Endothelial cell of umbilical vein (primary cell): Measurements from ENCODE around the gene HDAC1. TPM values are rescaled to one million over a fixed set of nuclear protein-coding genes. Genes with fewer than 3 reads are reported as not detected.

Experiments used
- Bru-seq: library from RNA; stranded (reverse); fragments of 400-500 nt; gene quantifications from one replicate; lab custom pipeline; 2021; lab: Mats Ljungman, UMichigan
- BruChase-seq, 2 experiments: library from RNA; stranded (reverse); fragments of 400-500 nt; gene quantifications; one replicate each; lab custom pipeline; 2021; lab: Mats Ljungman, UMichigan
- BruUV-seq: library from RNA; stranded (reverse); fragments of 400-500 nt; replicated peaks from 2 replicates; lab custom pipeline; 2021; lab: Mats Ljungman, UMichigan
- CTCF ChIA-PET: fragments of 300-600, 350-600 bp; sonication (Branson Sonifier 250); formaldehyde crosslinking; loops from one replicate; lab custom pipeline; 2021; ENCODE audit warnings: antibody characterized with exemption, inconsistent platforms; lab: Charles Lee
- POLR2A ChIA-PET: fragments of 300-600, 350-600 bp; sonication (Branson Sonifier 250); formaldehyde crosslinking; loops from one replicate; lab custom pipeline; 2021; ENCODE audit warnings: antibody characterized with exemption, inconsistent platforms; lab: Charles Lee
- DNase-seq: peaks from one replicate; pipeline ENCODE4 v3.0.0-alpha.2; 2011; ENCODE audit warnings: low read depth, low spot score
- FAIRE-seq: peaks from 2 replicates; lab custom pipeline; 2011; peaks lifted over from hg19 to GRCh38; lab: Jason Lieb, UNC
- H2AFZ ChIP-seq: 2 replicates; pipeline ENCODE4 v1.6.0; 2012; ENCODE audit warnings: low read depth, low read length, control low read depth, inconsistent platforms
- H3K27ac ChIP-seq: 2 replicates; pipeline ENCODE4 v1.5.1; 2011; ENCODE audit warnings: low read depth, mild to moderate bottlenecking, control low read depth, low read length, moderate library complexity; ENCODE audit not compliant: insufficient read depth
- H3K27me3 ChIP-seq, 2 experiments: 2 replicates each; pipeline versions ENCODE4 v1.6.0 to v1.6.1; 2011; ENCODE audit warnings: low read length in 2 of 2, mixed read lengths in 1 of 2; ENCODE audit not compliant: control insufficient read depth in 2 of 2, insufficient read depth in 2 of 2
- H3K36me3 ChIP-seq, 2 experiments: 2 replicates in 1 of 2; 3 replicates in 1 of 2; pipeline ENCODE4 v1.5.1; 2011; ENCODE audit warnings: low read length in 2 of 2, mild to moderate bottlenecking in 1 of 2, moderate library complexity in 1 of 2; ENCODE audit not compliant: control insufficient read depth in 2 of 2, insufficient read depth in 2 of 2; ENCODE audit errors: extremely low read depth in 1 of 2
- H3K4me1 ChIP-seq: 3 replicates; pipeline ENCODE4 v1.5.1; 2011; ENCODE audit warnings: mild to moderate bottlenecking, low read length; ENCODE audit not compliant: control insufficient read depth, insufficient read depth; ENCODE audit errors: extremely low read depth
- H3K4me2 ChIP-seq: 2 replicates; pipeline ENCODE4 v1.6.1; 2011; ENCODE audit warnings: low read length, control low read depth, mixed read lengths; ENCODE audit not compliant: insufficient read depth
- H3K4me3 ChIP-seq, 3 experiments: fragments of 200-600 bp in 1 of 3; sonication (generic), shearing (Covaris generic) in 1 of 3; replicated peaks in 1 of 3; 2 replicates each; pipeline ENCODE4 v1.5.1; 2011 to 2016; ENCODE audit warnings: control low read depth in 3 of 3, low read length in 3 of 3, mild to moderate bottlenecking in 2 of 3, inconsistent platforms in 1 of 3, low read depth in 1 of 3, moderate library complexity in 1 of 3; ENCODE audit not compliant: insufficient read depth in 1 of 3
- H3K79me2 ChIP-seq: 2 replicates; pipeline ENCODE4 v1.6.0; 2012; ENCODE audit warnings: low read length, inconsistent platforms; ENCODE audit not compliant: control insufficient read depth, insufficient read depth
- H3K9ac ChIP-seq: replicated peaks from 2 replicates; pipeline ENCODE3; 2011; ENCODE audit warnings: low read length, control low read depth; ENCODE audit not compliant: insufficient read depth; ENCODE audit errors: extremely low read depth
- H3K9me1 ChIP-seq: replicated peaks from 3 replicates; pipeline ENCODE4 v1.6.0; 2011; ENCODE audit warnings: mild to moderate bottlenecking, low read length; ENCODE audit not compliant: control insufficient read depth, insufficient read depth; ENCODE audit errors: extremely low read depth
- H3K9me3 ChIP-seq: replicated peaks from 2 replicates; pipeline ENCODE4 v1.5.1; 2012; ENCODE audit warnings: low read length, inconsistent platforms; ENCODE audit not compliant: control insufficient read depth, insufficient read depth
- H4K20me1 ChIP-seq: replicated peaks from 2 replicates; pipeline ENCODE3; 2011; ENCODE audit warnings: mild to moderate bottlenecking, low read length; ENCODE audit not compliant: control insufficient read depth, insufficient read depth; ENCODE audit errors: extremely low read depth
- CTCF ChIP-seq, 2 donors: IDR thresholded peaks; 1 replicate in 1 of 2; 2 replicates in 1 of 2; pipeline ENCODE4 v1.5.1; 2011; ENCODE audit warnings: low read length in 2 of 2, mild to moderate bottlenecking in 2 of 2, moderate library complexity in 2 of 2, control low read depth in 1 of 2, inconsistent platforms in 1 of 2, low read depth in 1 of 2; ENCODE audit not compliant: insufficient read depth in 1 of 2; ENCODE audit errors: extremely low read depth in 1 of 2
- EZH2 ChIP-seq: IDR thresholded peaks from 2 replicates; pipeline ENCODE4 v1.6.1; 2012; ENCODE audit warnings: borderline replicate concordance, low read depth, mild to moderate bottlenecking, moderate library complexity, low read length, inconsistent platforms; ENCODE audit not compliant: severe bottlenecking
- FOS ChIP-seq: IDR thresholded peaks from 2 replicates; pipeline ENCODE4 v1.6.1; 2011; ENCODE audit warnings: mild to moderate bottlenecking, low read length, moderate library complexity, borderline replicate concordance; ENCODE audit not compliant: insufficient read depth
- GATA2 ChIP-seq: IDR thresholded peaks from 2 replicates; pipeline ENCODE4 v1.7.0; 2011; ENCODE audit warnings: low read depth, mild to moderate bottlenecking, moderate library complexity, mixed read lengths, low read length; ENCODE audit not compliant: insufficient read length, insufficient read depth
- JUN ChIP-seq: IDR thresholded peaks from 2 replicates; pipeline ENCODE4 v1.6.1; 2011; ENCODE audit warnings: borderline replicate concordance, low read depth; ENCODE audit not compliant: insufficient read length, insufficient read depth
- MYC ChIP-seq: IDR thresholded peaks from one replicate; pipeline ENCODE4 v1.6.1; 2011; ENCODE audit warnings: mild to moderate bottlenecking, low read depth, low read length
- POLR2A ChIP-seq: IDR thresholded peaks from 2 replicates; pipeline ENCODE4 v1.6.1; 2012; ENCODE audit warnings: low read depth, mild to moderate bottlenecking, control low read depth, low read length
- POLR2AphosphoS5 ChIP-seq: IDR thresholded peaks from 2 replicates; pipeline ENCODE4 v1.6.1; 2012; ENCODE audit warnings: low read depth, mild to moderate bottlenecking, control low read depth, low read length, moderate library complexity; ENCODE audit not compliant: insufficient read depth
- dilution Hi-C: fragments of 300-500 bp; cut with MboI; formaldehyde crosslinking; loops from one replicate; pipeline ENCODE4 v1.15.0; 2019; ENCODE audit warnings: low sequenced_read_pairs; ENCODE audit not compliant: extremely low pct_ligation_motif_present
- intact Hi-C: fragments of 100-400 bp; cut with micrococcal nuclease; formaldehyde crosslinking; loops from one replicate; pipeline ENCODE4 v1.10.0; 2022
- long read RNA-seq: library from polyadenylated mRNA; stranded (forward); transcript quantifications from one replicate; pipeline ENCODE4 v2.0.0, GENCODE V29; 2021
- polyA minus RNA-seq, 3 experiments: library from RNA; depleted of rRNA, polyadenylated mRNA; stranded (reverse); fragments of >200 nt; gene quantifications; 1 replicate in 1 of 3; 2 replicates in 2 of 3; pipeline ENCODE4 v1.2.3, GENCODE V29; 2011
- polyA plus RNA-seq, 4 experiments: library from polyadenylated mRNA; depleted of rRNA in 3 of 4; stranded (reverse) in 3 of 4; unstranded in 1 of 4; fragments of >200 nt; gene quantifications; 2 replicates each; pipeline versions ENCODE4 v1.2.1 to v1.2.3, GENCODE V29; 2011 to 2012; ENCODE audit warnings: missing spikeins in 1 of 4
- total RNA-seq: library from RNA; stranded (reverse); gene quantifications from 2 replicates; pipeline ENCODE4 v1.2.3, GENCODE V29; 2021
- TF ChIP-seq, protein P1 (sequence below): IDR thresholded peaks from 2 replicates; pipeline ENCODE4 v1.6.1; 2011; ENCODE audit not compliant: insufficient read depth, insufficient read length

Gene HDAC1
- total RNA-seq (111 and 138 TPM in 2 replicates), polyA plus RNA-seq (109 and 141 TPM in 2 replicates), polyA minus RNA-seq (188 and 226 TPM in 2 replicates), Bru-seq, nascent RNA (percentile 66 among the genes with signal in this experiment), BruChase-seq, experiment 1, labeled RNA remaining after a 6-hour chase (percentile 84 among the genes with signal in this experiment), BruChase-seq, experiment 2, labeled RNA remaining after a 2-hour chase (percentile 78 among the genes with signal in this experiment)
- polyA plus RNA-seq (2011; cell fraction: cytosol; rRNA removed), result 109 and 112 TPM in 2 replicates
- polyA plus RNA-seq (2011; cell fraction: nucleus; rRNA removed), result 280 and 349 TPM in 2 replicates
- 105 and 141 TPM in 2 replicates for polyA plus RNA-seq (2012)
- 41.7 TPM for polyA minus RNA-seq (2011; cell fraction: cytosol; rRNA and poly(A)+ RNA removed)
- polyA minus RNA-seq (2011; cell fraction: nucleus; rRNA and poly(A)+ RNA removed), result 79.8 and 110 TPM in 2 replicates
- long read RNA-seq, transcript HDAC1-201 (14 exons, 2,124 nt), result major isoform, 120 of 165 reads
- long read RNA-seq, partial matches to known transcripts, result 22 of 165 reads
- long read RNA-seq, other reads (novel, unspliced or antisense), result 19 of 165 reads

- Histone ChIP-seq H3K4me2 (peak within 1 kb of the TSS; percentile 85), H4K20me1 (no peaks in the 10 kb centered on the region), H3K9ac (peak within 1 kb of the TSS; percentile 65), H3K79me2 (peaks cover 19% of the 10 kb centered on the region), H3K4me3 (peak within 1 kb of the TSS; percentile 50 to 71 (median 64)), H3K27me3 (no peaks in the 10 kb centered on the region), H2AFZ (peak within 1 kb of the TSS; percentile 94), H3K9me1 (no peaks in the 10 kb centered on the region), H3K27ac (peak within 1 kb of the TSS; percentile 82), H3K4me1 (peaks cover 17% of the 10 kb centered on the region), H3K9me3 (no peaks in the 10 kb centered on the region), H3K36me3 (no peaks in the 10 kb centered on the region)
- POLR2A ChIA-PET, result interaction anchor here (0.6 to 1.0 kb wide), 6 partner anchors 30 to 734 kb away, joined by 3 to 6 read pairs (median 4); no protein-coding TSS in a partner anchor
- DNase-seq, result peak; percentile 93
- dilution Hi-C loops, result no loop called here
- intact Hi-C loops, result loop anchor here (1.0 to 2.0 kb wide), 3 partner anchors 25 to 51 kb away; no protein-coding TSS in a partner anchor
- peak; percentile 90 for FAIRE-seq
- peak; percentile 63 for TF ChIP-seq POLR2AphosphoS5
- no peak for TF ChIP-seq CTCF (IDR thresholded peaks at IDR 0.05; ENCODE audit: extremely low read depth in 1 of 2, insufficient read depth in 1 of 2, low read depth in 1 of 2, low read length in 2 of 2)
- no peak for TF ChIP-seq GATA2
- no peak for TF ChIP-seq MYC
- TF ChIP-seq POLR2A, result peak; percentile 61
- TF ChIP-seq, protein P1, sequence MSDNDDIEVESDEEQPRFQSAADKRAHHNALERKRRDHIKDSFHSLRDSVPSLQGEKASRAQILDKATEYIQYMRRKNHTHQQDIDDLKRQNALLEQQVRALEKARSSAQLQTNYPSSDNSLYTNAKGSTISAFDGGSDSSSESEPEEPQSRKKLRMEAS, result no peak
- no peak for TF ChIP-seq JUN
- TF ChIP-seq FOS, result no peak
- TF ChIP-seq EZH2, result no peak
- BruUV-seq, result no TSS peak
- CTCF ChIA-PET, result interaction anchor here (0.5 to 1.7 kb wide), 11 partner anchors 12 to 76 kb away, joined by 3 to 11 read pairs (median 4); no protein-coding TSS in a partner anchor
Measured at GRCh38 chr1:32291708-32292538, at the start of gene HDAC1. HDAC1 (plus strand) TSS chr1:32292083; CDS start chr1:32292170, 87 bp downstream.
